Upper lobe of left lung (tissue), 6 donors: ENCODE results near the gene SF3B1. TPM values are rescaled to one million over a fixed set of nuclear protein-coding genes. Genes with fewer than 3 reads are reported as not detected.

Experiments
- ATAC-seq, 2 donors: fragments of 200-7000 bp; cut with Tn5 transposase; one replicate each; pipeline ENCODE4 v1.9.1; 2022; ENCODE audit warnings: mild to moderate bottlenecking in 2 of 2, moderate library complexity in 2 of 2; ENCODE audit not compliant: low FRiP score in 2 of 2
- DNase-seq, 2 donors: peaks; one replicate each; pipeline ENCODE4 v3.0.0-alpha.2; 2019 to 2020
- H3K27ac ChIP-seq, 4 donors: fragments of 200-600 bp; sonication (generic); one replicate each; pipeline ENCODE4 v1.5.1; 2016 to 2019
- H3K27me3 ChIP-seq, 4 donors: fragments of 200-600 bp; sonication (generic); one replicate each; pipeline ENCODE4 v1.5.1; 2017 to 2019
- H3K36me3 ChIP-seq, 4 donors: fragments of 200-600 bp; sonication (generic); one replicate each; pipeline ENCODE4 v1.5.1; 2016 to 2019
- H3K4me1 ChIP-seq, 4 donors: fragments of 200-600 bp; sonication (generic); one replicate each; pipeline ENCODE4 v1.5.1; 2018 to 2019
- H3K4me3 ChIP-seq, 4 donors: fragments of 200-600 bp; sonication (generic); one replicate each; pipeline ENCODE4 v1.5.1; 2017 to 2019; ENCODE audit warnings: mild to moderate bottlenecking in 2 of 4, moderate library complexity in 1 of 4
- H3K9me3 ChIP-seq, 4 donors: fragments of 200-600 bp; sonication (generic); one replicate each; pipeline ENCODE4 v1.5.1; 2018 to 2019
- CTCF ChIP-seq, 6 experiments: fragments of 450-650 bp in 4 of 6; fragments of 200-600 bp in 2 of 6; sonication (generic) in 2 of 6; IDR thresholded peaks; one replicate each; pipeline ENCODE4 v1.5.1; 2016 to 2019; ENCODE audit warnings: antibody characterized with exemption in 6 of 6
- EP300 ChIP-seq, 4 donors: sonication (generic); formaldehyde crosslinking; IDR thresholded peaks; one replicate each; pipeline ENCODE4 v1.5.1; 2017; ENCODE audit warnings: antibody characterized with exemption in 4 of 4, control low read depth in 2 of 4
- POLR2A ChIP-seq, 4 donors: fragments of 450-650 bp; IDR thresholded peaks; one replicate each; pipeline ENCODE4 v1.5.1; 2016 to 2017; ENCODE audit warnings: antibody characterized with exemption in 4 of 4, mild to moderate bottlenecking in 2 of 4
- POLR2AphosphoS5 ChIP-seq, 2 donors: sonication (generic); formaldehyde crosslinking; IDR thresholded peaks; one replicate each; pipeline ENCODE4 v1.5.1; 2017; ENCODE audit warnings: antibody characterized with exemption in 2 of 2
- WGBS, 2 donors: methylation state at CpG; one replicate each; pipeline ENCODE4 v1.1.5; 2017 to 2018; 5-methylcytosine and 5-hydroxymethylcytosine counted together
- total RNA-seq, 6 donors: library from RNA; depleted of rRNA in 4 of 6; stranded (reverse); fragments of >200 nt in 4 of 6; gene quantifications; one replicate each; pipeline versions ENCODE4 v1.1.0 to v1.2.1, GENCODE V29; 2016 to 2021
- donor health status: DM: no; HTN: no; CAD: no; lungs with moderate emphysema.
- donor health status: DM: no; HTN: yes; CAD: no; lungs with severe emphysema.

The SF3B1 gene
- total RNA-seq, 6 donors from 2014 or later, result 182 to 614 (median 203) TPM

GRCh38 chr2:197358931-197359330 is 75.9 kb downstream of the SF3B1 start:
- Histone ChIP-seq H3K9me3 (no peaks in the 10 kb centered on the region), H3K4me3 (no peak overlapping the region), H3K27ac (no peak overlapping the region), H3K27me3 (no peaks in the 10 kb centered on the region), H3K36me3 (no peaks in the 10 kb centered on the region), H3K4me1 (no peaks in the 10 kb centered on the region)
- no peak for TF ChIP-seq POLR2A (IDR thresholded peaks at IDR 0.05)
- TF ChIP-seq POLR2AphosphoS5 (IDR thresholded peaks at IDR 0.05), result no peak
- TF ChIP-seq CTCF (IDR thresholded peaks at IDR 0.05), result no peak
- no peak for TF ChIP-seq EP300 (IDR thresholded peaks at IDR 0.05)
- DNase-seq (no peak), ATAC-seq (no peak)
- WGBS, 2 donors, result 63 to 71% methylated on average over 2 of the region's 2 CpGs

GRCh38 chr2:197357986-197358385 is 76.8 kb downstream of the SF3B1 start:
- DNase-seq (no peak), ATAC-seq (no peak)
- Histone ChIP-seq H3K27ac (no peak overlapping the region), H3K4me3 (no peak overlapping the region), H3K27me3 (no peaks in the 10 kb centered on the region), H3K4me1 (no peaks in the 10 kb centered on the region), H3K36me3 (no peaks in the 10 kb centered on the region), H3K9me3 (no peaks in the 10 kb centered on the region)
- WGBS, 2 donors, result 95% methylated on average over 1 of the region's 1 CpG; no CpG with 5 or more reads in 1 of the 2 donors
- TF ChIP-seq POLR2A (IDR thresholded peaks at IDR 0.05) (no peak), EP300 (IDR thresholded peaks at IDR 0.05) (no peak), CTCF (IDR thresholded peaks at IDR 0.05) (no peak), POLR2AphosphoS5 (IDR thresholded peaks at IDR 0.05) (no peak)

GRCh38 chr2:197356136-197356535 is 78.7 kb downstream of the SF3B1 start:
- WGBS, 2 donors, result 85% methylated on average over 5 of the region's 5 CpGs
- ATAC-seq (no peak), DNase-seq (no peak)
- no peak for TF ChIP-seq EP300 (IDR thresholded peaks at IDR 0.05)
- TF ChIP-seq CTCF (IDR thresholded peaks at IDR 0.05), result peak in 1 of 6 experiments; percentile 18
- Histone ChIP-seq H3K27me3 (no peaks in the 10 kb centered on the region), H3K4me3 (no peak overlapping the region), H3K9me3 (no peaks in the 10 kb centered on the region), H3K36me3 (no peaks in the 10 kb centered on the region), H3K4me1 (no peaks in the 10 kb centered on the region), H3K27ac (no peak overlapping the region)

- H3K4me1 ChIP-seq, result no peaks in the 10 kb centered on the region
- no peak overlapping the region for H3K4me3 ChIP-seq
- no peaks in the 10 kb centered on the region for H3K36me3 ChIP-seq
- no peaks in the 10 kb centered on the region for H3K27me3 ChIP-seq
- TF ChIP-seq POLR2AphosphoS5 (IDR thresholded peaks at IDR 0.05) (no peak), POLR2A (IDR thresholded peaks at IDR 0.05) (no peak), EP300 (IDR thresholded peaks at IDR 0.05) (no peak), CTCF (IDR thresholded peaks at IDR 0.05) (no peak)
- H3K27ac ChIP-seq, result no peak overlapping the region
- DNase-seq, result no peak
- no peak for ATAC-seq
- WGBS, 2 donors, result 94 to 96% methylated on average over 4 of the region's 4 CpGs
- H3K9me3 ChIP-seq, result no peaks in the 10 kb centered on the region
Observed at GRCh38 chr2:197354169-197354558, 80.7 kb downstream of the SF3B1 start.

- ATAC-seq (no peak), DNase-seq (no peak)
- Histone ChIP-seq H3K4me3 (no peak overlapping the region), H3K9me3 (no peaks in the 10 kb centered on the region), H3K27me3 (no peaks in the 10 kb centered on the region), H3K36me3 (no peaks in the 10 kb centered on the region), H3K4me1 (no peaks in the 10 kb centered on the region), H3K27ac (no peak overlapping the region)
- WGBS, 2 donors, result 87 to 89% methylated on average over 3 of the region's 3 CpGs
- no peak for TF ChIP-seq POLR2AphosphoS5 (IDR thresholded peaks at IDR 0.05)
- no peak for TF ChIP-seq POLR2A (IDR thresholded peaks at IDR 0.05)
- no peak for TF ChIP-seq EP300 (IDR thresholded peaks at IDR 0.05)
- TF ChIP-seq CTCF (IDR thresholded peaks at IDR 0.05), result no peak
Observed at GRCh38 chr2:197353393-197354168, 81.2 kb downstream of the SF3B1 start.
